ENCODE data around the gene WDR4. TPM values are rescaled to one million over a fixed set of nuclear protein-coding genes. Genes with fewer than 3 reads are reported as not detected.

Gene WDR4
- total and polyA plus RNA-seq, 2 of the 4 experiments (the other 2 are of a cell fraction): 11.3 to 20.8 TPM

GRCh38 chr21:42854246-42855010, 24.9 kb downstream of the WDR4 start:
- Histone ChIP-seq H4K5ac (ENCODE audit: low read depth, low read length) (no peak overlapping the region), H2BK5ac (ENCODE audit: low read depth, low read length, poor library complexity, severe bottlenecking) (no peak overlapping the region), H3K18ac (ENCODE audit: low read depth, low read length) (no peak overlapping the region), H4K20me1 (ENCODE audit: insufficient read depth, low read length) (peaks cover 10% of the 10 kb centered on the region), H2BK20ac (ENCODE audit: low read depth, low read length) (no peak overlapping the region), H2BK15ac (ENCODE audit: low read depth, low read length) (no peak overlapping the region), H4K8ac (ENCODE audit: low read depth in 2 of 2, low read length in 2 of 2) (no peak overlapping the region), H4K91ac (ENCODE audit: insufficient read depth, low read depth, low read length) (no peak overlapping the region), H3K36me3 (ENCODE audit: control insufficient read depth, insufficient read depth, low read length) (peaks cover 70% of the 10 kb centered on the region), H3K23ac (ENCODE audit: low read depth, low read length) (no peak overlapping the region), H3K9ac (ENCODE audit: low read depth, low read length) (no peak overlapping the region), H3K4me1 (ENCODE audit: control insufficient read depth, insufficient read depth, low read length) (no peaks in the 10 kb centered on the region), H3K14ac (replicated peaks; ENCODE audit: low read depth, low read length) (no peak overlapping the region), H3K27ac (ENCODE audit: insufficient read depth, low read length) (no peak overlapping the region), H3K56ac (ENCODE audit: extremely low read depth, insufficient read depth, low read length) (no peak overlapping the region), H3K4me2 (ENCODE audit: low read depth, low read length) (no peak overlapping the region), H3K9me3 (ENCODE audit: control insufficient read depth, insufficient read depth, low read length) (no peaks in the 10 kb centered on the region), H2AK9ac (replicated peaks; ENCODE audit: low read depth, low read length, poor library complexity) (no peak overlapping the region), H3K27me3 (ENCODE audit: control insufficient read depth, insufficient read depth, low read length) (no peaks in the 10 kb centered on the region), H2AK5ac (ENCODE audit: low read depth, low read length) (no peak overlapping the region), H2BK120ac (ENCODE audit: low read depth, low read length) (no peak overlapping the region), H3K9me1 (ENCODE audit: insufficient read depth, low read length) (no peaks in the 10 kb centered on the region), H2AFZ (replicated peaks; ENCODE audit: low read length, poor library complexity) (no peak overlapping the region), H3K4ac (ENCODE audit: low read depth, low read length) (no peak overlapping the region), H3K79me1 (ENCODE audit: low read depth in 1 of 2, low read length in 2 of 2) (peaks cover 4 to 10% of the 10 kb centered on the region in 2 experiments; a peak in 2 of 4 replicates), H3K4me3 (ENCODE audit: insufficient read depth, low read depth, low read length) (no peak overlapping the region)
- BruUV-seq (replicated peaks): no TSS peak
- no peak for TF ChIP-seq RAD21 (IDR thresholded peaks at IDR 0.05; ENCODE audit: low read length)
- no peak for TF ChIP-seq MAFK (IDR thresholded peaks at IDR 0.05; ENCODE audit: low read depth, low read length)
- TF ChIP-seq MAZ (IDR thresholded peaks at IDR 0.05; ENCODE audit: borderline replicate concordance, low read depth, low read length): no peak
- intact Hi-C loops (cut with micrococcal nuclease): no loop called here
- WGBS, 2 experiments (ENCODE audit: extremely low coverage in 2 of 2, insufficient read length in 1 of 2): 89% methylated on average over 13 of the region's 28 CpGs; no CpG with 5 or more reads in 1 of the 2 experiments
- ATAC-seq (ENCODE audit: low read depth): no peak
- dilution Hi-C loops (cut with HindIII; ENCODE audit: low sequenced_read_pairs, unreplicated experiment): no loop called here
- POLR2A ChIA-PET (ENCODE audit: unreplicated experiment): no interaction called here
- DNase-seq: no peak
- in situ Hi-C loops (cut with MboI; ENCODE audit: low sequenced_read_pairs): loop anchor here (25.0 kb wide), 1 partner anchor 92 kb away; no protein-coding TSS in a partner anchor
- CTCF ChIA-PET: no interaction called here
